Activated CD4-positive, alpha-beta T cell treated with anti-CD3 and anti-CD28 coated beads, Interleukin-2, amount 10 ng/mL, durations not matched to agents 24 days and 14 days (primary cell): ENCODE data around the gene DGKH. TPM values are rescaled to one million over a fixed set of nuclear protein-coding genes. Genes with fewer than 3 reads are reported as not detected.

ENCODE experiments used
- DNase-seq: peaks from one replicate; pipeline ENCODE4 v3.0.0; 2022
- H3K27ac Mint-ChIP-seq: one replicate; pipeline ENCODE4 v1.8.0; 2022; ENCODE audit warnings: mild to moderate bottlenecking, mixed read lengths
- H3K27me3 Mint-ChIP-seq: one replicate; pipeline ENCODE4 v1.8.0; 2022; ENCODE audit warnings: mixed read lengths
- H3K36me3 Mint-ChIP-seq: one replicate; pipeline ENCODE4 v1.8.0; 2022; ENCODE audit warnings: low read depth, mild to moderate bottlenecking, mixed read lengths
- H3K4me1 Mint-ChIP-seq: one replicate; pipeline ENCODE4 v1.8.0; 2021; ENCODE audit warnings: mixed read lengths
- H3K4me3 Mint-ChIP-seq: one replicate; pipeline ENCODE4 v1.8.0; 2022; ENCODE audit warnings: mild to moderate bottlenecking, moderate library complexity, mixed read lengths
- H3K9me3 Mint-ChIP-seq: one replicate; pipeline ENCODE4 v1.8.0; 2021; ENCODE audit warnings: mixed read lengths
- intact Hi-C: fragments of 100-400 bp; cut with micrococcal nuclease; formaldehyde crosslinking; loops from one replicate; pipeline ENCODE4 v1.15.1; 2023
- total RNA-seq: library from RNA; stranded (reverse); gene quantifications from 2 replicates; pipeline ENCODE4 v1.2.3, GENCODE V29; 2022

The DGKH gene, protein sequence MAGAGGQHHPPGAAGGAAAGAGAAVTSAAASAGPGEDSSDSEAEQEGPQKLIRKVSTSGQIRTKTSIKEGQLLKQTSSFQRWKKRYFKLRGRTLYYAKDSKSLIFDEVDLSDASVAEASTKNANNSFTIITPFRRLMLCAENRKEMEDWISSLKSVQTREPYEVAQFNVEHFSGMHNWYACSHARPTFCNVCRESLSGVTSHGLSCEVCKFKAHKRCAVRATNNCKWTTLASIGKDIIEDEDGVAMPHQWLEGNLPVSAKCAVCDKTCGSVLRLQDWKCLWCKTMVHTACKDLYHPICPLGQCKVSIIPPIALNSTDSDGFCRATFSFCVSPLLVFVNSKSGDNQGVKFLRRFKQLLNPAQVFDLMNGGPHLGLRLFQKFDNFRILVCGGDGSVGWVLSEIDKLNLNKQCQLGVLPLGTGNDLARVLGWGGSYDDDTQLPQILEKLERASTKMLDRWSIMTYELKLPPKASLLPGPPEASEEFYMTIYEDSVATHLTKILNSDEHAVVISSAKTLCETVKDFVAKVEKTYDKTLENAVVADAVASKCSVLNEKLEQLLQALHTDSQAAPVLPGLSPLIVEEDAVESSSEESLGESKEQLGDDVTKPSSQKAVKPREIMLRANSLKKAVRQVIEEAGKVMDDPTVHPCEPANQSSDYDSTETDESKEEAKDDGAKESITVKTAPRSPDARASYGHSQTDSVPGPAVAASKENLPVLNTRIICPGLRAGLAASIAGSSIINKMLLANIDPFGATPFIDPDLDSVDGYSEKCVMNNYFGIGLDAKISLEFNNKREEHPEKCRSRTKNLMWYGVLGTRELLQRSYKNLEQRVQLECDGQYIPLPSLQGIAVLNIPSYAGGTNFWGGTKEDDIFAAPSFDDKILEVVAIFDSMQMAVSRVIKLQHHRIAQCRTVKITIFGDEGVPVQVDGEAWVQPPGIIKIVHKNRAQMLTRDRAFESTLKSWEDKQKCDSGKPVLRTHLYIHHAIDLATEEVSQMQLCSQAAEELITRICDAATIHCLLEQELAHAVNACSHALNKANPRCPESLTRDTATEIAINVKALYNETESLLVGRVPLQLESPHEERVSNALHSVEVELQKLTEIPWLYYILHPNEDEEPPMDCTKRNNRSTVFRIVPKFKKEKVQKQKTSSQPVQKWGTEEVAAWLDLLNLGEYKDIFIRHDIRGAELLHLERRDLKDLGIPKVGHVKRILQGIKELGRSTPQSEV
- total RNA-seq, result 13.4 and 17.9 TPM in 2 replicates

DNA sequence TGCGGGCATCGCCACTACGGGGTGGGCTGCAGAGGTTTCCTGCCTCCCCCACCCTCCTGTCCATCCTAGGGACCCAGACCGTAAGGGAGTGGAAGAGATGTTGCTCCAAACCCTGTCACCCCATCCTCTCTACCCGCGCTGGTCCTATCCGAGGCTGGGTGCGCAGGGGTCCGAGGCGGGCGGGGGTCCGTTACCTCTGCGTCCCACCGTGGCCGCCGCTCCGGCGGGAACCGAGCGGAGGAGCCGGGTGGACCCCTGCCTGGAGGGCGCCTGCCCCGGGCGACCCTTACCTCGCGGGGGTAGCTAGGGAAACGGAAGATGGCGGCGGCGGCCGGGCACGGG lies at the start of gene DGKH:
Gene DGKH (plus strand): TSS at position 307 of the 342 bp plus-strand sequence. CDS start 126 bp downstream, outside the sequence.
- Mint-ChIP-seq H3K4me3 (peak within 1 kb of the TSS; percentile 90), H3K4me1 (peaks cover 20% of the 10 kb centered on the region), H3K27me3 (peaks cover 12% of the 10 kb centered on the region), H3K9me3 (no peaks in the 10 kb centered on the region), H3K27ac (peak within 1 kb of the TSS; percentile 88), H3K36me3 (peaks cover 33% of the 10 kb centered on the region)
- DNase-seq, result no peak
- intact Hi-C loops, result loop anchor here (1.0 to 10.0 kb wide), 6 partner anchors 8 to 734 kb away; partner anchors contain the start of genes NAA16, RGCC and VWA8

DNA sequence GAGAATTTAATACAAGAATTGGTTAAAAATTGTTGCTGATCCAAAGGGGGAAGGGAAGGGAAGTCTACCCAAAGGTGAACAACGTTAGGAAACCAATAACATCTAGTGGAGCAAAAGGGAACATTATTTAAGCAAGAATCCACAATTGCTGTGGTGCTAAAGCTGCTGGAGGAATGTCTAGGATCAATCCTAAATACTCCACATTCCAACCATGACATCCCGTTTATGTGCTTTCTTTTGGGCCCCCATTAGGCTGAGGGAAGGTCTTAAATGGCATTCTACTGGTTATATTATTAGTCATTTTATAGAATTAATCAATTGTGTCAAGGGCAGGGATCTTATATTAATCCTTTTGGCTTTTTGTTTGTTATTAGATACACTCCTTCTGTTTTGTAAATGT lies 47.6 kb upstream of the DGKH start:
- DNase-seq, result no peak
- no peaks in the 10 kb centered on the region for H3K4me1 Mint-ChIP-seq
- peaks cover 24% of the 10 kb centered on the region for H3K27me3 Mint-ChIP-seq

DNA sequence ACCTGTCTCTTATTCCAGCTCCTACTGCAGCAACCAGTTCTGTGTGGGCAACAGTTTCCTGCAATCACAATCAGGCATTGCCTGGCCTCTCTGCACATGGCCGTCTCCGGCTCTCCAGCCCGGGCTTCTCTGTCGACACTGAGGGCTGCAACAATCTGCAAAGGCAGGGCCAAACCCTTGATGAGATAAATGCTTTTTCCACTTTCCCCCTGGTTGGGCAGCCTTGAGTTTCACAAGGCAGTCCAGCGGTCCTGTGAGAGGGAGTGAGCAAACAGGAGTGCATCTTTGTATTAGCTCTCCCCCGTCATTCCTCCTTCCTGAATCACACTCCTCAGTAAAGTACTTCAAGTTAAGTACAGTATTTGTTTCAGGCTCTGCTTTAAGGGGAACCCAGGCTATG lies 46.9 kb upstream of the DGKH start:
- no peaks in the 10 kb centered on the region for H3K36me3 Mint-ChIP-seq
- H3K27ac Mint-ChIP-seq, result no peak overlapping the region
- intact Hi-C loops, result no loop called here
- DNase-seq, result no peak
- no peaks in the 10 kb centered on the region for H3K4me1 Mint-ChIP-seq
- peaks cover 24% of the 10 kb centered on the region for H3K27me3 Mint-ChIP-seq
- H3K9me3 Mint-ChIP-seq, result peaks cover 3% of the 10 kb centered on the region
- H3K4me3 Mint-ChIP-seq, result no peak overlapping the region

More for the DNA sequence above, 47.6 kb upstream of the DGKH start:
- Mint-ChIP-seq H3K4me3 (no peak overlapping the region), H3K36me3 (no peaks in the 10 kb centered on the region), H3K9me3 (peaks cover 3% of the 10 kb centered on the region), H3K27ac (no peak overlapping the region)
- intact Hi-C loops, result no loop called here

DNA sequence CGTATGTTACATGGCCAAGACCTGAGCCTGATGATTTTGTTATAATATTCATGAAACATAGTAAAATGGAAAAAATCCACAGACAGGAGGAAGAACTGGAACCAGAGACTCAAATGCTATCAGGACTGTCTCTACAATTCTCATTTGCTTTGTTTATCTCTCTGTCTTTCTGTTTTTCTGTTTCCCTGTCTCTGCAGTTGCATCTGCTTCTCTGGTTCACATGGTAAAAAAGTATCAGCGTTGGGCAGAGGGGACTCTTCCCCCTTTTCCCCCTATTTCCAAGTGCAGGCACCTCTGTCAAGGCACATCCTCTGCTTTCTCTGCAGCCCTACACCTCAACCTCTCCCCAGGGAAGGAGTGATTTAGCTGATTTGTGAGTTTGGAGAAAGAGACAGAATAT lies 46.4 kb upstream of the DGKH start:
- peaks cover 3% of the 10 kb centered on the region for H3K9me3 Mint-ChIP-seq
- no peaks in the 10 kb centered on the region for H3K4me1 Mint-ChIP-seq
- H3K36me3 Mint-ChIP-seq, result no peaks in the 10 kb centered on the region
- H3K27me3 Mint-ChIP-seq, result peaks cover 24% of the 10 kb centered on the region
- no peak overlapping the region for H3K27ac Mint-ChIP-seq
- intact Hi-C loops, result no loop called here
- no peak for DNase-seq
- H3K4me3 Mint-ChIP-seq, result no peak overlapping the region

DNA sequence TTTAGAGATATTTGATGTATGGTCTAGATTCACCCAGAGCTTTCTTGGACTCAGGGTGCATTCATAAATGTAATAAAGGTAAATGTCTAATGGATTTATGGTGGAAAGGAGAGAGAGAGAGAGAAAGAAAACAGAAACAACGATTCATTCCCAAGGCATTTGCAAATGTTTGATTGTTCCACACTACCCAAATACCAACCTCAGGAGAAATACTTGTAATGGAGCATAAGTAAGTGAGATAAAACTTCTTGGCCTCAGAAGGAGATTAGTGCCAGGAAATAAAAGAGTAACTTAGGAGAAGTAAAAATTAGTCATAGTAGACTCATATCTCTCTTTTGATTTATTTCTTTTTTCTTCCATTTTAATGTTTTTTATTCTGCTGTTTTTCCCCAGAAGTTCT lies 40.6 kb upstream of the DGKH start:
- Mint-ChIP-seq H3K27me3 (peaks cover 3% of the 10 kb centered on the region), H3K4me1 (no peaks in the 10 kb centered on the region), H3K9me3 (no peaks in the 10 kb centered on the region), H3K27ac (no peak overlapping the region), H3K4me3 (no peak overlapping the region), H3K36me3 (no peaks in the 10 kb centered on the region)
- DNase-seq, result no peak
- intact Hi-C loops, result no loop called here

DNA sequence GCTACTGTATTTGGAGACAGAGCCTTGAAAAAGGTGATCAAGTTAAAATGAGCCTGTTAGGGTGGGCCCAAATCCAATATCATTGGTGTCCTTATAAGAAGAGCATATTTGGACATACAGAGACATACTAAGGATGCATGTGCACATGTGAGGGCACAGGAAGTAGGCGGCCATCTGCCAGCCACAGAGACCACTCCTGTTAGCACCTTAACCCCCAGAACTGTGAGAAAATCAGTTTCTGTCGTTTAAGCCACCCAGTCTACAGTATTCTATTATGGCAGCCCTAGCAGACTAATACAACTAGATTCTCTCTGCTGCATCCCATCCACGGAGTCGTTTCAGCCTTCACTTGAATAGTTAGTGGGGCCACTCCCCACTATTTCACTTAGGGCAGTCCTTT lies 39.4 kb upstream of the DGKH start:
- no peak overlapping the region for H3K4me3 Mint-ChIP-seq
- no peaks in the 10 kb centered on the region for H3K36me3 Mint-ChIP-seq
- H3K27me3 Mint-ChIP-seq, result peaks cover 3% of the 10 kb centered on the region
- DNase-seq, result no peak
- intact Hi-C loops, result no loop called here
- no peaks in the 10 kb centered on the region for H3K4me1 Mint-ChIP-seq
- H3K9me3 Mint-ChIP-seq, result no peaks in the 10 kb centered on the region
- no peak overlapping the region for H3K27ac Mint-ChIP-seq

DNA sequence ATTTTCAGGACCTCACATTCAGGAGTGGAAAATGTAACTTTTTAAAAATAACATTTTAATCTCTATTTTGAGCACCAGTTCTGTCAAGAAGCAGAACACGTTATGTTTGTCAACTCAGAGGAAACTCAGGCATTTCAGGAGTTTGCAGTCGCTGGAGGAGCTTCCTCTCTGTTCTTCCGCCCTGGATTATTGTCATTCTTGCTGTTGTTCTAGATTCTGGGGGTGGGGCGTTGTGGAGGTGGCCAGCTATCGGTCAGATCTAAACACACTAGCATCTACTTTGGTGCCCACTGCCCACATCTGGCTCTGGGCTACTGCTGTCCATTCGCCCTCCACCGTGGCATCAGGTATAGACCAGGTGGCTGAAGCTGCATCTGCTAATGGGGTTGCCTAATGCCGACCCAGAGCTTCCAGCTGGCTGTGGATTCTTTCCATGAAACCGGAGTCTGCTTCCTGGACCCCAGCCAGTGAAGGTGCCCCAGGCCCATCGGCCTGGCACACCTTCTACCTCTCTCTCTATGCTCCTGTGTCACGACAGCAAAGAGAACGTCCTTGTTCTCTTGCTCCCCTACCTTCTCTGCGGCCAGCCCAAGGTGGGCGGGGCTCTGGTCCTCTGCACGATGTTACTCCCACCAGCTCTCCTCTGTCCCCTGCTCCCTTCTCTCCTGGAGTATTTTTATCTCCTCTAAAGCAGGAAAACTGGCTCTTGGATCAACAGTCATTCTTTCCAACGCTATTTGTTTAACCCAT lies 36.7 kb upstream of the DGKH start:
- Mint-ChIP-seq H3K27ac (no peak overlapping the region), H3K36me3 (no peaks in the 10 kb centered on the region), H3K27me3 (peaks cover 10% of the 10 kb centered on the region), H3K4me1 (no peaks in the 10 kb centered on the region), H3K9me3 (no peaks in the 10 kb centered on the region), H3K4me3 (no peak overlapping the region)
- no peak for DNase-seq
- intact Hi-C loops, result no loop called here

DNA sequence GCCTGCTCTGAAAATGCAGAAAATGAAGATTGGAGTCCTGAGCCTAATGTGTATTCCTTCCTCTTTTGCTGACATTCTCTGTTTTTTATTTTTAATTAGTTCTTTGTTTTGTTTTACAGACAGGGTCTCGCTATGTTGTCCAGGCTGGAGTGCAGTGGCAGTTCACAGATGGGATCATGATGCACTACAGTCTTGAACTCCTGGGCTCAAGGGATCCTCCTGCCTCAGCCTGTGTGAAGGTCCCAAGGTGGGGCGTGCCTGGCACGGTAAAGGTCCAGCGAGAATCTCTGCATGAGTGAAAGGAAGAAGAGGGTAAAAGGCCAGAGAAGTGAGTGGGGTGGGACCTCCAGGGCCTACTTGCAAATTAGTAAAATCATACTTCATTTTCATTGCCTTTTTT lies 34.3 kb upstream of the DGKH start:
- H3K9me3 Mint-ChIP-seq, result no peaks in the 10 kb centered on the region
- DNase-seq, result peak; percentile 31
- H3K36me3 Mint-ChIP-seq, result no peaks in the 10 kb centered on the region
- H3K27ac Mint-ChIP-seq, result no peak overlapping the region
- H3K4me3 Mint-ChIP-seq, result no peak overlapping the region
- H3K27me3 Mint-ChIP-seq, result peaks cover 19% of the 10 kb centered on the region
- H3K4me1 Mint-ChIP-seq, result no peaks in the 10 kb centered on the region
- intact Hi-C loops, result no loop called here

DNA sequence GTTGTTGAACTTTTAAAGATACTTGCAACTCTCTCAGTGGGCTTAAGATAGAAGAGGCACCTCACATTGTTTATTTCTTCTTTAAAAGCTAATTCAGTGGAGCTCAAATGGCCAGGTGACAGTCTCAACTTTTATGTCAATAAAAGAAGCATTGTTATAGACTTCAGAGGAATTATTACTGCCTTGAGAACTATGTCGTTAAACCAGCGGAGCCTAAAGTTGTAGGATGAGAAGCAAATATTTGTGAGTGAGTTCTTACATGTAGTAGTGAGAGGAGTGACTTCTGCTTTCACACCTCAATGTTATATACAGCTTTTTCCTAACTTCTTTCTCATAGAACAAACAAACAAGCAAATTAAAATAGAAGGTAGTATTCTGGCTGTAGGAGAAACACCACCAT lies 31.2 kb upstream of the DGKH start:
- no peaks in the 10 kb centered on the region for H3K36me3 Mint-ChIP-seq
- H3K9me3 Mint-ChIP-seq, result no peaks in the 10 kb centered on the region
- intact Hi-C loops, result no loop called here
- DNase-seq, result no peak
- no peak overlapping the region for H3K4me3 Mint-ChIP-seq
- H3K4me1 Mint-ChIP-seq, result no peaks in the 10 kb centered on the region
- H3K27ac Mint-ChIP-seq, result no peak overlapping the region
- H3K27me3 Mint-ChIP-seq, result peaks cover 20% of the 10 kb centered on the region

DNA sequence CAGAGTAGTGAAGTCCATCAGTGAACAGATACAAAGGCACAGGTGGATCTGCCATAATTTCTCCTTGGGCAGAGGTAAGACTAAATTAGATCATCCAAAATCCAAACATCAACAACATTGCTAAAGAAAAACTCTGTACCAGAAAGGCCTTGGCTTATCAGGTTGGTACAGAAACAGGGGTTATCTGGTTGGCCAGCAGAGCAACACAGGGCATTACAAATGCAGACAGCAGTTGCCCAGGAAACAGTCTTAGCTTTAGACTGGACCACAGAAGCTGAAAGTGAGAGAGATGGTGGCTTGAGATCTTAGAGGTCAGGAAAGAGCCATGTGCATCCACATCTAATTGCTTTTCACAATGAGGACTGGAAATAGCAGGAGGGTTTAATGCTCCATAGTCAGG lies 26.6 kb upstream of the DGKH start:
- Mint-ChIP-seq H3K4me1 (no peaks in the 10 kb centered on the region), H3K36me3 (no peaks in the 10 kb centered on the region), H3K9me3 (no peaks in the 10 kb centered on the region), H3K27me3 (peaks cover 16% of the 10 kb centered on the region), H3K27ac (no peak overlapping the region), H3K4me3 (no peak overlapping the region)
- DNase-seq, result peak; percentile 34
- intact Hi-C loops, result no loop called here

DNA sequence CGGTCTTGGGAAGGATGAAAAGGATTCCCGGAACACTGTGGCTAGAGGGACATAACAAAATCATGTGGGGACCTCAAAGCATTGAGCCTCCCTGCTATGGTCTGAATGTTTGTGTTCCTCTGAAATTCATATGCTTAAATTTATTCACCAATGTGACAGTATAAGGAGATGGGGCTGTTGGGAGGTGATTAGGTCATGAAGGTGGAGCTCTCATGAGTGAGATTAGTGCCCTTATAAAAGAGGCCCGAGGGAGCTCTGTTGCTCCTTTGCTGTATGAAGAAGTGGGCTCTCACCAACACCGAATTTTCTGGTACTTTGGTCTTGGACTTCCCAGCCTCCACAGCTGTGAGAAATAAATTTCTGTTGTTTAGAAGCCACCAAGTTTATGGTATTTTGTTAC lies 26.1 kb upstream of the DGKH start:
- no peak overlapping the region for H3K4me3 Mint-ChIP-seq
- no peak overlapping the region for H3K27ac Mint-ChIP-seq

DNA sequence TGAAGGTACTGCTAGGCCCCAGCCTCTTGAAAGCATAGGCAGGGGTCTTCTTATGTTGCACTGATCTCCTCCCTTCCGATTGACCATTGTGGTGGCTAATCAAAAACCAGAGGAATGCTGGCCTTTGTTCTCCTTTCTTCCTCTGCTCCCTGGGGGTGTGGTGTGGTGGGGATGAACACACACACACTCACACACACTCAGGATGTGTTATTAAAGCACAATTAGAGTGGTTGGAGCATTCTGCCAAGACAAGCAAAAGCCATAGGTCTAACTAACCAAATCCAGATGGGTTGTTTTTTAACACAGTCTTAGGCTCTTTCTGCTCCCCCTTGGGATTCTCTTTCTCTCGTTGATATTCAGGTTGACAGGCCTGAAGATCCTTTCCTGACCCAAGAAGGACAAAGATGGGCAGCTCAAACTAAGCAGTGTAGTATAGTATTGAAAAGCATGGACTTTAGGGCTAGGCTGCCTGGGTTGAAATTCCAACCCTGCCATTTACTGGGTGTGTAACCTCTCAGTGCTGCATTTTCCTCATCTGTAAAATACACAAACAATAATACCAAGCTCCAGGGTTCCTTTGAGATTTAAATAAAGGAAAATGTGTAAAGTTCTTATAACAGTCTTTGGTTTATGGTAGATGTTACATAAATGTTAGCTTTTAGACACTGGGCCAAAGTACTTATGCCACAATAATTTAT lies 25.5 kb upstream of the DGKH start:
- intact Hi-C loops, result no loop called here

More for the DNA sequence above, 26.1 kb upstream of the DGKH start:
- no peaks in the 10 kb centered on the region for H3K9me3 Mint-ChIP-seq
- no peak for DNase-seq
- no peaks in the 10 kb centered on the region for H3K36me3 Mint-ChIP-seq
- no peaks in the 10 kb centered on the region for H3K4me1 Mint-ChIP-seq
- intact Hi-C loops, result no loop called here
- peaks cover 16% of the 10 kb centered on the region for H3K27me3 Mint-ChIP-seq

DNA sequence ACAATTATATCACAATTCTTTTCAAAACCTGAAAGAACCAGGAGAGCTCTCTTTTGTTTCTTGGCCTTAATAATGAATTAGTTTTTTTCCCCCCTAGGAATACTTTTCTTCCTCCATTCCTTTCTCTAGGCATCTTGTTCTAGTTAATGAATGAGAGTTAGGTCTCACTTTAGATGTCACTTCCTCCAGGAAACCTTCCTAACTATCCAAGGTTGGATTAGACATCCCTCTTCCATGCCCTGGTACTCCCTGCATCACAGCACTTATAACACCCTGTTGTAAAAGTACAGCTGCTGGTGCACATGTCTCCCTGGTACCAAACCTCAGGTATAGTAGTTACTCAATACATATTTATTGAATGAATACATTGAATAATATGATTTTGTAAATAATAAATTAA lies 21.2 kb upstream of the DGKH start:
- Mint-ChIP-seq H3K4me1 (no peaks in the 10 kb centered on the region), H3K9me3 (peaks cover 3% of the 10 kb centered on the region), H3K27ac (no peak overlapping the region), H3K27me3 (peaks cover 16% of the 10 kb centered on the region), H3K36me3 (no peaks in the 10 kb centered on the region), H3K4me3 (no peak overlapping the region)
- DNase-seq, result peak; percentile 24
- intact Hi-C loops, result no loop called here

More for the DNA sequence above, 25.5 kb upstream of the DGKH start:
- Mint-ChIP-seq H3K27ac (no peak overlapping the region), H3K27me3 (peaks cover 11% of the 10 kb centered on the region), H3K4me3 (no peak overlapping the region), H3K9me3 (no peaks in the 10 kb centered on the region), H3K36me3 (no peaks in the 10 kb centered on the region), H3K4me1 (no peaks in the 10 kb centered on the region)
- peak; percentile 24 for DNase-seq
